Suprapubic skin (tissue), 4 donors: ENCODE results near the gene SND1. TPM values are rescaled to one million over a fixed set of nuclear protein-coding genes. Genes with fewer than 3 reads are reported as not detected.

Experiments used
- DNase-seq, 2 donors: peaks; one replicate each; pipeline ENCODE4 v3.0.0-alpha.2; 2019; ENCODE audit warnings: low spot score in 2 of 2
- H3K27ac ChIP-seq: fragments of 200-600 bp; sonication (generic); one replicate; pipeline ENCODE4 v1.5.1; 2019
- H3K27me3 ChIP-seq: fragments of 200-600 bp; sonication (generic); one replicate; pipeline ENCODE4 v1.5.1; 2019
- H3K36me3 ChIP-seq: fragments of 200-600 bp; sonication (generic); one replicate; pipeline ENCODE4 v1.5.1; 2019
- H3K4me1 ChIP-seq: fragments of 200-600 bp; sonication (generic); one replicate; pipeline ENCODE4 v1.5.1; 2019
- H3K4me3 ChIP-seq: fragments of 200-600 bp; sonication (generic); one replicate; pipeline ENCODE4 v1.5.1; 2019; ENCODE audit warnings: mild to moderate bottlenecking
- H3K9me3 ChIP-seq: fragments of 200-600 bp; sonication (generic); one replicate; pipeline ENCODE4 v1.5.1; 2019
- EP300 ChIP-seq: sonication (generic); formaldehyde crosslinking; IDR thresholded peaks from one replicate; pipeline ENCODE4 v1.6.1; 2017; ENCODE audit warnings: antibody characterized with exemption
- POLR2A ChIP-seq, 2 donors: fragments of 450-650 bp; IDR thresholded peaks; one replicate each; pipeline ENCODE4 v1.6.1; 2017; ENCODE audit warnings: antibody characterized with exemption in 2 of 2, mild to moderate bottlenecking in 2 of 2, moderate library complexity in 2 of 2
- POLR2AphosphoS5 ChIP-seq, 3 donors: sonication (generic); formaldehyde crosslinking; IDR thresholded peaks; one replicate each; pipeline ENCODE4 v1.6.1; 2017; ENCODE audit warnings: antibody characterized with exemption in 3 of 3
- WGBS: methylation state at CpG from one replicate; pipeline ENCODE4 v1.1.5; 2018; 5-methylcytosine and 5-hydroxymethylcytosine counted together
- total RNA-seq, 4 donors: library from RNA; depleted of rRNA; stranded (reverse); fragments of >200 nt; gene quantifications; one replicate each; pipeline ENCODE4 v1.1.0, GENCODE V29; 2016
- TF ChIP-seq, protein P1 (sequence below), 2 donors: fragments of 200-600 bp in 1 of 2; fragments of 450-650 bp in 1 of 2; sonication (generic) in 1 of 2; IDR thresholded peaks; one replicate each; pipeline ENCODE4 v1.5.1; 2016 to 2019; ENCODE audit warnings: antibody characterized with exemption in 2 of 2, mild to moderate bottlenecking in 1 of 2, moderate library complexity in 1 of 2

SND1 gene
- total RNA-seq, 4 donors from 2014 or later: 72.2 to 99.8 (median 77.2) TPM

DNA sequence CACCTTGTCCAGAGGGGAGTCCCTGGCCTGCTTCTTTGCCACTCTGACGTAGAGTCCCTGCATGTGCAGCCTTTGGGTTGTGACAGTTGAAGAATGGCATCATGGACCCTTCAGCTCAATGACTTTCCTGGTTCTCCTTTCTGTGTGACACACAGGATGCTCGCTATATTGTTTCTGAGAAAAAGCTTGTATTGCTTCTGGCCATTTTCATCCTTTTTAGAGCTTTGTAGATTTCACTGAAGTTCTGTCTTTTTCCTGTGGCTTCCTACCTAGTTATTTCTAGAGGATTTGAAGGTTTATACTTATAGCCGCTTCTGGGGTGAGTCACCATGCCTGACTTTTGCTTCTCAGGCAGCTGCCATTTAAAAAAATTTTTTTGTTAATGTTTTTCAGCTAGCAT lies 27.0 kb downstream of the SND1 start:
- WGBS: 96% methylated on average over 3 of the region's 3 CpGs

DNA sequence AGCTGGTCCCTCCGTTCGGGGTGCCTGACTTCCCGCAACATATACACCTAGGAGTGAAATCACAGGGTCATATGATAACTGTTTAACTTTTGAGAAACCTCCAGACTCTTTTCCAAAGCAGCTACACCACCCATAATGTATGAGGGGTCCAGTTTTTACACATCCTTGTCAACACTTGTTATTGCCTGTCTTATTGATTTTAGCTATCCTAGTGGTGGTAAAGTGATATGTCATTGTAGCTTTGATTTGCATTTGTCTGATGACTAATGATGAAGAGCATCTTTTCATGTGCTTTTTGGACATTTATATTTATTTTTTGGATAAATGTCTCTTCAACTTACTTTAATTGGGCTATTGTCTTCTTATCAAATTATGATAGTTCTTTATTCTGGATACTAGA lies 29.0 kb downstream of the SND1 start:
- TF ChIP-seq, protein P1, sequence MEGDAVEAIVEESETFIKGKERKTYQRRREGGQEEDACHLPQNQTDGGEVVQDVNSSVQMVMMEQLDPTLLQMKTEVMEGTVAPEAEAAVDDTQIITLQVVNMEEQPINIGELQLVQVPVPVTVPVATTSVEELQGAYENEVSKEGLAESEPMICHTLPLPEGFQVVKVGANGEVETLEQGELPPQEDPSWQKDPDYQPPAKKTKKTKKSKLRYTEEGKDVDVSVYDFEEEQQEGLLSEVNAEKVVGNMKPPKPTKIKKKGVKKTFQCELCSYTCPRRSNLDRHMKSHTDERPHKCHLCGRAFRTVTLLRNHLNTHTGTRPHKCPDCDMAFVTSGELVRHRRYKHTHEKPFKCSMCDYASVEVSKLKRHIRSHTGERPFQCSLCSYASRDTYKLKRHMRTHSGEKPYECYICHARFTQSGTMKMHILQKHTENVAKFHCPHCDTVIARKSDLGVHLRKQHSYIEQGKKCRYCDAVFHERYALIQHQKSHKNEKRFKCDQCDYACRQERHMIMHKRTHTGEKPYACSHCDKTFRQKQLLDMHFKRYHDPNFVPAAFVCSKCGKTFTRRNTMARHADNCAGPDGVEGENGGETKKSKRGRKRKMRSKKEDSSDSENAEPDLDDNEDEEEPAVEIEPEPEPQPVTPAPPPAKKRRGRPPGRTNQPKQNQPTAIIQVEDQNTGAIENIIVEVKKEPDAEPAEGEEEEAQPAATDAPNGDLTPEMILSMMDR (IDR thresholded peaks at IDR 0.05): no peak
- no peak for TF ChIP-seq EP300
- TF ChIP-seq POLR2A (IDR thresholded peaks at IDR 0.05): no peak
- TF ChIP-seq POLR2AphosphoS5 (IDR thresholded peaks at IDR 0.05): no peak
- Histone ChIP-seq H3K27ac (no peak overlapping the region), H3K4me1 (peaks cover 3% of the 10 kb centered on the region), H3K27me3 (no peaks in the 10 kb centered on the region), H3K4me3 (no peak overlapping the region), H3K36me3 (no peaks in the 10 kb centered on the region), H3K9me3 (no peaks in the 10 kb centered on the region)
- DNase-seq: no peak
- 99% methylated on average over 3 of the region's 3 CpGs for WGBS

More for the DNA sequence above, 27.0 kb downstream of the SND1 start:
- DNase-seq: no peak
- no peaks in the 10 kb centered on the region for H3K36me3 ChIP-seq
- no peak overlapping the region for H3K4me3 ChIP-seq
- peaks cover 6% of the 10 kb centered on the region for H3K4me1 ChIP-seq
- no peak for TF ChIP-seq EP300
- TF ChIP-seq, protein P1 (IDR thresholded peaks at IDR 0.05): no peak
- no peak for TF ChIP-seq POLR2AphosphoS5 (IDR thresholded peaks at IDR 0.05)
- no peak for TF ChIP-seq POLR2A (IDR thresholded peaks at IDR 0.05)
- H3K27me3 ChIP-seq: no peaks in the 10 kb centered on the region
- no peak overlapping the region for H3K27ac ChIP-seq
- no peaks in the 10 kb centered on the region for H3K9me3 ChIP-seq

- Histone ChIP-seq H3K36me3 (peaks cover 8% of the 10 kb centered on the region), H3K27ac (no peak overlapping the region), H3K4me1 (peaks cover 3% of the 10 kb centered on the region), H3K4me3 (no peak overlapping the region), H3K9me3 (no peaks in the 10 kb centered on the region), H3K27me3 (no peaks in the 10 kb centered on the region)
- TF ChIP-seq EP300 (no peak), POLR2AphosphoS5 (IDR thresholded peaks at IDR 0.05) (no peak), POLR2A (IDR thresholded peaks at IDR 0.05) (no peak)
- TF ChIP-seq, protein P1 (IDR thresholded peaks at IDR 0.05): no peak
- WGBS: 63% methylated on average over 2 of the region's 2 CpGs
- no peak for DNase-seq
Observed at GRCh38 chr7:127682140-127682539, 30.1 kb downstream of the SND1 start.

- DNase-seq: no peak
- Histone ChIP-seq H3K27ac (no peak overlapping the region), H3K27me3 (no peaks in the 10 kb centered on the region), H3K4me3 (no peak overlapping the region), H3K9me3 (no peaks in the 10 kb centered on the region), H3K4me1 (peaks cover 3% of the 10 kb centered on the region), H3K36me3 (peaks cover 19% of the 10 kb centered on the region)
- TF ChIP-seq, protein P1 (IDR thresholded peaks at IDR 0.05): no peak
- TF ChIP-seq EP300 (no peak), POLR2AphosphoS5 (IDR thresholded peaks at IDR 0.05) (no peak), POLR2A (IDR thresholded peaks at IDR 0.05) (no peak)
- WGBS: 77% methylated on average over 4 of the region's 4 CpGs
Observed at GRCh38 chr7:127683776-127684681, 32.0 kb downstream of the SND1 start.

DNA sequence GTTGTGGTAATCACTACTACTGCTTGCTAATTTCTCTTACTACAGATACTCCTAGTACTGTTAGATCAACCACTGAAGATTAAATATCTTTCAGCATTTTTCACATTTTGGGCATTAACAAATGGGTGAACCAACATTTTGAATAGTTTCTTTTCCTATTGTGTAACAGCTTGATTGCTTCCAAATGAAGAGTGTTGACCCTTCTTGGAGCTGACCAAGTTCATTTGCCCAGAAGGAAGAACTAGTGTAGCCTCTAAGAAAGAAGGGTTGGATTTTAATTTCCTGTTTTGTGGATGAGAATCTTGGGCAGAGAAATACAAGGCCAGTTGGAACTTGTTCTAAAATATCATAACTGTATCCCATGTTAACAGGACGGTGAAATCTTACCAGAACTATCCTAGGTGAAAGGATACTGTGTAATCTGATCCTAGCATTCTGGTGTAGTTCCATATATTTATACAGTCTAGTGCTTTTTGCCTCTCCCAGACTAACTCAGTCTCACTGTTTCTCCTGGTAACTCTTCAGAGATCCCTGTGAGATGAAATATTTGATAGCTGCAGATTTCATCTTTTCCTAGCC lies 37.3 kb downstream of the SND1 start:
- no peak for TF ChIP-seq POLR2A (IDR thresholded peaks at IDR 0.05)
- no peak for TF ChIP-seq EP300
- TF ChIP-seq POLR2AphosphoS5 (IDR thresholded peaks at IDR 0.05): no peak
- TF ChIP-seq, protein P1 (IDR thresholded peaks at IDR 0.05): no peak
- H3K36me3 ChIP-seq: peaks cover 44% of the 10 kb centered on the region
- no peak overlapping the region for H3K4me3 ChIP-seq
- H3K9me3 ChIP-seq: no peaks in the 10 kb centered on the region
- peaks cover 3% of the 10 kb centered on the region for H3K4me1 ChIP-seq
- H3K27ac ChIP-seq: no peak overlapping the region
- no peak for DNase-seq
- 33% methylated on average over 1 of the region's 1 CpG for whole genome bisulfite sequencing
- H3K27me3 ChIP-seq: no peaks in the 10 kb centered on the region
